IMR-90 (cell line): Measurements from ENCODE around the gene CDC6. TPM values are rescaled to one million over a fixed set of nuclear protein-coding genes. Genes with fewer than 3 reads are reported as not detected.

Experiments used
- ATAC-seq: fragments of 200-7000 bp; cut with Tn5 transposase; 2 replicates; pipeline ENCODE4 v1.9.1; 2020; ENCODE audit warnings: low read depth, mild to moderate bottlenecking, moderate library complexity
- BruUV-seq: library from RNA; stranded (reverse); fragments of 400-500 nt; replicated peaks from 2 replicates; lab custom pipeline; 2021; lab: Mats Ljungman, UMichigan
- CTCF ChIA-PET: fragments of 300-600 bp; formaldehyde crosslinking; extraction: SDS; loops from one replicate; lab custom pipeline; 2021; ENCODE audit warnings: antibody characterized with exemption; lab: Yijun Ruan, JAX
- POLR2A ChIA-PET: fragments of 300-600 bp; sonication (Branson Sonifier 250); formaldehyde crosslinking; loops from one replicate; lab custom pipeline; 2022; ENCODE audit warnings: antibody characterized with exemption; ENCODE audit not compliant: unreplicated experiment; lab: Charles Lee
- DNase-seq: peaks from one replicate; pipeline ENCODE4 v3.0.0; 2013
- H2AFZ ChIP-seq: replicated peaks from 2 replicates; pipeline ENCODE3; 2013; ENCODE audit warnings: low read length, mild to moderate bottlenecking; ENCODE audit not compliant: poor library complexity
- H2AK5ac ChIP-seq: 2 replicates; pipeline ENCODE4 v1.6.1; 2013; ENCODE audit warnings: low read depth, low read length, inconsistent platforms
- H2AK9ac ChIP-seq: replicated peaks from 2 replicates; pipeline ENCODE3; 2013; ENCODE audit warnings: mild to moderate bottlenecking, low read depth, low read length, moderate library complexity; ENCODE audit not compliant: poor library complexity
- H2BK120ac ChIP-seq: 2 replicates; pipeline ENCODE4 v1.6.1; 2013; ENCODE audit warnings: low read depth, low read length, inconsistent platforms
- H2BK15ac ChIP-seq: 3 replicates; pipeline ENCODE4 v1.6.1; 2013; ENCODE audit warnings: low read depth, low read length, inconsistent platforms
- H2BK20ac ChIP-seq: 2 replicates; pipeline ENCODE4 v1.6.1; 2013; ENCODE audit warnings: low read depth, mild to moderate bottlenecking, inconsistent platforms, low read length, moderate library complexity
- H2BK5ac ChIP-seq: 2 replicates; pipeline ENCODE4 v1.6.1; 2013; ENCODE audit warnings: mild to moderate bottlenecking, low read depth, low read length, inconsistent platforms; ENCODE audit not compliant: poor library complexity, severe bottlenecking
- H3K14ac ChIP-seq: replicated peaks from 2 replicates; pipeline ENCODE4 v1.6.1; 2013; ENCODE audit warnings: low read depth, low read length, inconsistent platforms
- H3K18ac ChIP-seq: 2 replicates; pipeline ENCODE4 v1.6.1; 2013; ENCODE audit warnings: low read depth, low read length, control low read depth
- H3K23ac ChIP-seq: 2 replicates; pipeline ENCODE4 v1.6.1; 2013; ENCODE audit warnings: low read depth, low read length, inconsistent platforms
- H3K27ac ChIP-seq: 2 replicates; pipeline ENCODE4 v1.5.1; 2013; ENCODE audit warnings: mild to moderate bottlenecking, control low read depth, low read length; ENCODE audit not compliant: insufficient read depth
- H3K27me3 ChIP-seq: 2 replicates; pipeline ENCODE4 v1.6.1; 2013; ENCODE audit warnings: low read length; ENCODE audit not compliant: control insufficient read depth, insufficient read depth
- H3K36me3 ChIP-seq: 2 replicates; pipeline ENCODE4 v1.6.1; 2013; ENCODE audit warnings: low read length, mixed read lengths; ENCODE audit not compliant: control insufficient read depth, insufficient read depth
- H3K4ac ChIP-seq: 2 replicates; pipeline ENCODE4 v1.6.1; 2013; ENCODE audit warnings: low read depth, low read length, inconsistent platforms
- H3K4me1 ChIP-seq: 2 replicates; pipeline ENCODE4 v1.6.1; 2013; ENCODE audit warnings: low read length, mixed read lengths; ENCODE audit not compliant: control insufficient read depth, insufficient read depth
- H3K4me2 ChIP-seq: 2 replicates; pipeline ENCODE4 v1.6.1; 2013; ENCODE audit warnings: low read depth, mild to moderate bottlenecking, control low read depth, low read length, moderate library complexity
- H3K4me3 ChIP-seq: 2 replicates; pipeline ENCODE4 v1.5.1; 2013; ENCODE audit warnings: low read depth, mild to moderate bottlenecking, control low read depth, low read length, moderate library complexity; ENCODE audit not compliant: insufficient read depth
- H3K56ac ChIP-seq: 2 replicates; pipeline ENCODE4 v1.6.1; 2013; ENCODE audit warnings: low read length, inconsistent platforms; ENCODE audit not compliant: insufficient read depth; ENCODE audit errors: extremely low read depth
- H3K79me1 ChIP-seq, 2 experiments: 2 replicates each; pipeline ENCODE4 v1.6.1; 2013; ENCODE audit warnings: low read length in 2 of 2, inconsistent platforms in 1 of 2, low read depth in 1 of 2
- H3K9ac ChIP-seq: 2 replicates; pipeline ENCODE4 v1.6.1; 2013; ENCODE audit warnings: low read depth, low read length, control low read depth
- H3K9me1 ChIP-seq: 2 replicates; pipeline ENCODE4 v1.6.1; 2013; ENCODE audit warnings: low read length, inconsistent platforms; ENCODE audit not compliant: insufficient read depth
- H3K9me3 ChIP-seq: 2 replicates; pipeline ENCODE4 v1.6.1; 2013; ENCODE audit warnings: low read length; ENCODE audit not compliant: control insufficient read depth, insufficient read depth
- H4K20me1 ChIP-seq: 2 replicates; pipeline ENCODE4 v1.6.1; 2013; ENCODE audit warnings: low read length, inconsistent platforms; ENCODE audit not compliant: insufficient read depth
- H4K5ac ChIP-seq: 2 replicates; pipeline ENCODE4 v1.6.1; 2013; ENCODE audit warnings: mild to moderate bottlenecking, low read depth, low read length, control low read depth
- H4K8ac ChIP-seq, 2 experiments: 2 replicates each; pipeline ENCODE4 v1.6.1; 2013; ENCODE audit warnings: low read depth in 2 of 2, low read length in 2 of 2, control low read depth in 1 of 2, inconsistent platforms in 1 of 2
- H4K91ac ChIP-seq: 2 replicates; pipeline ENCODE4 v1.6.1; 2013; ENCODE audit warnings: low read depth, low read length, inconsistent platforms; ENCODE audit not compliant: insufficient read depth
- BHLHE40 ChIP-seq: fragments of 150-350 bp; IDR thresholded peaks from 2 replicates; pipeline ENCODE4 v1.6.1; 2016; ENCODE audit warnings: mild to moderate bottlenecking, low read depth, low read length
- CEBPB ChIP-seq: IDR thresholded peaks from 2 replicates; pipeline ENCODE4 v1.6.1; 2012; ENCODE audit warnings: low read depth, low read length, improper control_type of control experiment
- CHD1 ChIP-seq: IDR thresholded peaks from 2 replicates; pipeline ENCODE4 v1.6.1; 2012; ENCODE audit warnings: low read depth, low read length, improper control_type of control experiment
- CTCF ChIP-seq: conservative IDR thresholded peaks from 2 replicates; pipeline ENCODE4 v1.5.1; 2012; ENCODE audit warnings: mild to moderate bottlenecking, low read depth, low read length, improper control_type of control experiment
- ELK1 ChIP-seq: fragments of 150-350 bp; IDR thresholded peaks from 2 replicates; pipeline ENCODE4 v1.6.1; 2016; ENCODE audit warnings: low read depth, mild to moderate bottlenecking, low read length, moderate library complexity, borderline replicate concordance
- MAFK ChIP-seq: IDR thresholded peaks from 2 replicates; pipeline ENCODE4 v1.6.1; 2012; ENCODE audit warnings: low read depth, low read length, improper control_type of control experiment
- MAZ ChIP-seq: IDR thresholded peaks from 2 replicates; pipeline ENCODE4 v1.6.1; 2012; ENCODE audit warnings: low read depth, mild to moderate bottlenecking, low read length, improper control_type of control experiment, moderate library complexity, borderline replicate concordance
- MXI1 ChIP-seq: IDR thresholded peaks from 2 replicates; pipeline ENCODE4 v1.6.1; 2012; ENCODE audit warnings: low read depth, mild to moderate bottlenecking, low read length, moderate library complexity, borderline replicate concordance
- NFE2L2 ChIP-seq: fragments of 150-350 bp; IDR thresholded peaks from 2 replicates; pipeline ENCODE4 v1.6.1; 2016; ENCODE audit warnings: low read depth, mild to moderate bottlenecking, low read length
- POLR2A ChIP-seq: IDR thresholded peaks from 2 replicates; pipeline ENCODE4 v1.6.1; 2012; ENCODE audit warnings: mild to moderate bottlenecking, low read depth, low read length
- RAD21 ChIP-seq: IDR thresholded peaks from 2 replicates; pipeline ENCODE4 v1.6.1; 2012; ENCODE audit warnings: low read length, improper control_type of control experiment
- RCOR1 ChIP-seq: IDR thresholded peaks from 2 replicates; pipeline ENCODE4 v1.6.1; 2012; ENCODE audit warnings: mild to moderate bottlenecking, low read length, improper control_type of control experiment; ENCODE audit not compliant: insufficient replicate concordance
- RFX5 ChIP-seq: IDR thresholded peaks from 2 replicates; pipeline ENCODE4 v1.8.0; 2012; ENCODE audit warnings: low read depth, mild to moderate bottlenecking, low read length, moderate library complexity
- SMC3 ChIP-seq: fragments of 150-350 bp; IDR thresholded peaks from 2 replicates; pipeline ENCODE4 v1.6.1; 2016; ENCODE audit warnings: low read depth, mild to moderate bottlenecking, antibody characterized with exemption, low read length, moderate library complexity
- USF2 ChIP-seq: fragments of 150-350 bp; IDR thresholded peaks from 2 replicates; pipeline ENCODE4 v1.6.1; 2017; ENCODE audit warnings: mild to moderate bottlenecking, antibody characterized with exemption, low read length, low read depth
- WGBS, 2 experiments: methylation state at CpG; one replicate each; pipeline versions ENCODE4 v1.1.5 to v1.1.7; 2013; ENCODE audit warnings: missing lambda C conversion rate in 2 of 2; ENCODE audit not compliant: insufficient read length in 1 of 2; ENCODE audit errors: extremely low coverage in 2 of 2; 5-methylcytosine and 5-hydroxymethylcytosine counted together
- dilution Hi-C: fragments of 300-500 bp; cut with HindIII; formaldehyde crosslinking; loops from one replicate; pipeline ENCODE4 v1.14.3; 2018; ENCODE audit warnings: low sequenced_read_pairs; ENCODE audit not compliant: unreplicated experiment
- in situ Hi-C: fragments of 300-500 bp; cut with MboI; formaldehyde crosslinking; loops from 3 replicates; pipeline ENCODE4 v1.14.3; 2019; ENCODE audit warnings: low sequenced_read_pairs, inconsistent platforms, mixed read lengths
- intact Hi-C: fragments of 100-400 bp; cut with micrococcal nuclease; formaldehyde crosslinking; loops from 2 replicates; pipeline ENCODE4 v1.10.0; 2022
- polyA plus RNA-seq, 3 experiments: library from polyadenylated mRNA; depleted of rRNA; stranded (reverse); fragments of >200 nt; gene quantifications; 2 replicates each; pipeline ENCODE4 v1.2.3, GENCODE V29; 2012; ENCODE audit warnings: low replicate concordance in 1 of 3
- total RNA-seq: library from RNA; depleted of rRNA; stranded (reverse); fragments of >200 nt; gene quantifications from 2 replicates; pipeline ENCODE4 v1.2.3, GENCODE V29; 2012

The CDC6 gene
- total and polyA plus RNA-seq, 2 of the 4 experiments (the other 2 are of a cell fraction) = 15.3 to 25.6 TPM

GRCh38 chr17:40244255-40244654, 43.4 kb upstream of the CDC6 start:
- in situ Hi-C loops = no loop called here
- H2BK15ac ChIP-seq = no peak overlapping the region

More at GRCh38 chr17:40244255-40244654, 43.4 kb upstream of the CDC6 start:
- ChIA-PET POLR2A (no interaction called here), CTCF (no interaction called here)
- H3K4me2 ChIP-seq = no peak overlapping the region
- H2BK120ac ChIP-seq = no peak overlapping the region
- no peak overlapping the region for H3K23ac ChIP-seq
- H3K4ac ChIP-seq = no peak overlapping the region
- WGBS, 2 experiments = no CpG with 5 or more reads among the region's 4 CpGs
- H3K4me3 ChIP-seq = no peak overlapping the region
- intact Hi-C loops = loop anchor here (5.0 kb wide), 1 partner anchor 33 kb away; no protein-coding TSS in a partner anchor
- no peaks in the 10 kb centered on the region for H3K36me3 ChIP-seq
- H4K91ac ChIP-seq = no peak overlapping the region
- H2AFZ ChIP-seq = no peak overlapping the region
- TF ChIP-seq CTCF = no peak
- TF ChIP-seq SMC3 = no peak
- TF ChIP-seq RAD21 = no peak
- TF ChIP-seq RCOR1 = no peak
- TF ChIP-seq MAFK = no peak
- no peak for TF ChIP-seq USF2
- no peak for TF ChIP-seq CEBPB
- TF ChIP-seq RFX5 = no peak
- no peak for TF ChIP-seq ELK1
- no peak for TF ChIP-seq CHD1
- no peak for TF ChIP-seq POLR2A
- no peak for TF ChIP-seq NFE2L2
- no peak for TF ChIP-seq MXI1
- TF ChIP-seq BHLHE40 = no peak
- no peak for TF ChIP-seq MAZ
- H3K27me3 ChIP-seq = no peaks in the 10 kb centered on the region
- no peak overlapping the region for H2AK9ac ChIP-seq
- H4K5ac ChIP-seq = no peak overlapping the region
- no TSS peak for BruUV-seq
- ATAC-seq (no peak), DNase-seq (no peak)
- H2AK5ac ChIP-seq = no peak overlapping the region
- dilution Hi-C loops = no loop called here
- no peak overlapping the region for H3K14ac ChIP-seq
- peaks cover 36 to 68% of the 10 kb centered on the region in 2 experiments for H3K79me1 ChIP-seq
- H3K56ac ChIP-seq = no peak overlapping the region
- H3K9me1 ChIP-seq = peaks cover 5% of the 10 kb centered on the region
- H4K8ac ChIP-seq = no peak overlapping the region
- no peak overlapping the region for H3K18ac ChIP-seq
- H3K9me3 ChIP-seq = no peaks in the 10 kb centered on the region
- H3K27ac ChIP-seq = no peak overlapping the region
- H2BK5ac ChIP-seq = no peak overlapping the region
- no peaks in the 10 kb centered on the region; the same call in 1 of the 2 replicates for H3K4me1 ChIP-seq
- H4K20me1 ChIP-seq = peaks cover 43% of the 10 kb centered on the region
- no peak overlapping the region for H2BK20ac ChIP-seq
- H3K9ac ChIP-seq = no peak overlapping the region
